GM18519 (cell line): Measurements from ENCODE around the gene MAGEC2.

Experiments
- ATAC-seq: cut with Tn5 transposase; IDR thresholded peaks from one replicate; pipeline ENCODE4 v1.9.1; 2021; ENCODE audit warnings: mild to moderate bottlenecking, moderate library complexity; ENCODE audit not compliant: unreplicated experiment, low FRiP score

Gene MAGEC2

GRCh38 chrX:142204522-142205433, at the start of gene MAGEC2:
MAGEC2 (minus strand) TSS chrX:142205290; CDS start chrX:142203987, 1,303 bp downstream.
- no peak for ATAC-seq

GRCh38 chrX:142251680-142252079, 46.6 kb upstream of the MAGEC2 start:
- no peak for ATAC-seq

GRCh38 chrX:142251202-142251601, 46.1 kb upstream of the MAGEC2 start:
- ATAC-seq = no peak

GRCh38 chrX:142250502-142250901, 45.4 kb upstream of the MAGEC2 start:
- no peak for ATAC-seq

GRCh38 chrX:142249721-142250120, 44.6 kb upstream of the MAGEC2 start:
- ATAC-seq = no peak

- no peak for ATAC-seq
Observed at GRCh38 chrX:142244568-142244967, 39.5 kb upstream of the MAGEC2 start.

GRCh38 chrX:142238536-142238935, 33.4 kb upstream of the MAGEC2 start:
- ATAC-seq = no peak

- no peak for ATAC-seq
Observed at GRCh38 chrX:142233400-142233799, 28.3 kb upstream of the MAGEC2 start.

GRCh38 chrX:142214081-142214480, 9.0 kb upstream of the MAGEC2 start:
- no peak for ATAC-seq

GRCh38 chrX:142201113-142201512, 4.0 kb downstream of the MAGEC2 start:
- no peak for ATAC-seq

GRCh38 chrX:142186103-142186502, 19.0 kb downstream of the MAGEC2 start:
- ATAC-seq = no peak

GRCh38 chrX:142184756-142185602, 20.1 kb downstream of the MAGEC2 start:
- no peak for ATAC-seq

- ATAC-seq = no peak
Observed at GRCh38 chrX:142156567-142156966, 48.5 kb downstream of the MAGEC2 start.
